ENCODE results near the gene PCBP3. TPM values are rescaled to one million over a fixed set of nuclear protein-coding genes. Genes with fewer than 3 reads are reported as not detected.

The PCBP3 gene
- polyA plus RNA-seq, 1 donor from 2014 or later: 1.7 TPM

DNA sequence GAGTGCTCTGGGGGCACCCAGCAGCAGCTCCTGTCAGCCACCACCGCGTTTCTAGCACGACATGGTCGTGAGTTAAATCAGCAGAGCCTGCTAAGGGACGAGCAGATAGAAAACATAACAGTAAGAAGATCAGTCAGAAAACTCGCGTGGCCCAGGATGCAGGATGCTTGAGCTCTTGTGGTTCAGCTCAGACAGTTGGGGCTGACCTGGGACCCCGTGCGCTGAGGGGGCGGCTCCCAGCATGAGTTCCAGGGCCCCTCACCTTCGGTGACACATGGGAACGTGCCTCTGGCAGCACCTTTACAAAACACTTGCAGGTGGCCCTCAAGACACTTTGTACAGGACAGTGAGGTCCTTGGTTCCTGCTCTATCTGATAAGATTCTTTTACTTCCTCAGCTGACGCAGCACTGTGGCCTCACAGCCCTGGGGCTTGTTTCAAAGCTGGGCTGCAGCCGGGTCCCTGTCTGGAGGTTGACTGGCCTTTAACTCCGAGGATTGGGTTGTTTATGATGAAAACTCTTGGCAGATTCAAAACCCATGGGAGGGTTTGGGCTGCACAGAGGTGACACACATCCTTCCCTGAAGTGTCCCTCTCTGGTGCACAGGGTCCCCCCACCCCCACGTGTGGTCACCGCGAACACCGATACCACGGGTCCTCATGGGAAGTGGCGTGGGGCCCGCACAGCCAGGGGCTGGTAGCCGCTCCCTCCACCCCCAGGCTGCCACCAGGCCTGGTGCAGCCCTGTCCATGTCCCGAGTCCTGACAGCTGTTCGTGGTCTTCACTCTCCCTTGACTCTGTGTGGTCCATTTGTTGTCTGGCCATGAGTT, 272.7 kb downstream of the PCBP3 start:
- H3K27ac ChIP-seq (ENCODE audit: low read length): no peak overlapping the region
- H3K9ac ChIP-seq (ENCODE audit: low read length): no peak overlapping the region
- TF ChIP-seq, protein P1, sequence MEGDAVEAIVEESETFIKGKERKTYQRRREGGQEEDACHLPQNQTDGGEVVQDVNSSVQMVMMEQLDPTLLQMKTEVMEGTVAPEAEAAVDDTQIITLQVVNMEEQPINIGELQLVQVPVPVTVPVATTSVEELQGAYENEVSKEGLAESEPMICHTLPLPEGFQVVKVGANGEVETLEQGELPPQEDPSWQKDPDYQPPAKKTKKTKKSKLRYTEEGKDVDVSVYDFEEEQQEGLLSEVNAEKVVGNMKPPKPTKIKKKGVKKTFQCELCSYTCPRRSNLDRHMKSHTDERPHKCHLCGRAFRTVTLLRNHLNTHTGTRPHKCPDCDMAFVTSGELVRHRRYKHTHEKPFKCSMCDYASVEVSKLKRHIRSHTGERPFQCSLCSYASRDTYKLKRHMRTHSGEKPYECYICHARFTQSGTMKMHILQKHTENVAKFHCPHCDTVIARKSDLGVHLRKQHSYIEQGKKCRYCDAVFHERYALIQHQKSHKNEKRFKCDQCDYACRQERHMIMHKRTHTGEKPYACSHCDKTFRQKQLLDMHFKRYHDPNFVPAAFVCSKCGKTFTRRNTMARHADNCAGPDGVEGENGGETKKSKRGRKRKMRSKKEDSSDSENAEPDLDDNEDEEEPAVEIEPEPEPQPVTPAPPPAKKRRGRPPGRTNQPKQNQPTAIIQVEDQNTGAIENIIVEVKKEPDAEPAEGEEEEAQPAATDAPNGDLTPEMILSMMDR (IDR thresholded peaks at IDR 0.05; ENCODE audit: poor library complexity, severe bottlenecking): no peak
- TF ChIP-seq, protein P2, sequence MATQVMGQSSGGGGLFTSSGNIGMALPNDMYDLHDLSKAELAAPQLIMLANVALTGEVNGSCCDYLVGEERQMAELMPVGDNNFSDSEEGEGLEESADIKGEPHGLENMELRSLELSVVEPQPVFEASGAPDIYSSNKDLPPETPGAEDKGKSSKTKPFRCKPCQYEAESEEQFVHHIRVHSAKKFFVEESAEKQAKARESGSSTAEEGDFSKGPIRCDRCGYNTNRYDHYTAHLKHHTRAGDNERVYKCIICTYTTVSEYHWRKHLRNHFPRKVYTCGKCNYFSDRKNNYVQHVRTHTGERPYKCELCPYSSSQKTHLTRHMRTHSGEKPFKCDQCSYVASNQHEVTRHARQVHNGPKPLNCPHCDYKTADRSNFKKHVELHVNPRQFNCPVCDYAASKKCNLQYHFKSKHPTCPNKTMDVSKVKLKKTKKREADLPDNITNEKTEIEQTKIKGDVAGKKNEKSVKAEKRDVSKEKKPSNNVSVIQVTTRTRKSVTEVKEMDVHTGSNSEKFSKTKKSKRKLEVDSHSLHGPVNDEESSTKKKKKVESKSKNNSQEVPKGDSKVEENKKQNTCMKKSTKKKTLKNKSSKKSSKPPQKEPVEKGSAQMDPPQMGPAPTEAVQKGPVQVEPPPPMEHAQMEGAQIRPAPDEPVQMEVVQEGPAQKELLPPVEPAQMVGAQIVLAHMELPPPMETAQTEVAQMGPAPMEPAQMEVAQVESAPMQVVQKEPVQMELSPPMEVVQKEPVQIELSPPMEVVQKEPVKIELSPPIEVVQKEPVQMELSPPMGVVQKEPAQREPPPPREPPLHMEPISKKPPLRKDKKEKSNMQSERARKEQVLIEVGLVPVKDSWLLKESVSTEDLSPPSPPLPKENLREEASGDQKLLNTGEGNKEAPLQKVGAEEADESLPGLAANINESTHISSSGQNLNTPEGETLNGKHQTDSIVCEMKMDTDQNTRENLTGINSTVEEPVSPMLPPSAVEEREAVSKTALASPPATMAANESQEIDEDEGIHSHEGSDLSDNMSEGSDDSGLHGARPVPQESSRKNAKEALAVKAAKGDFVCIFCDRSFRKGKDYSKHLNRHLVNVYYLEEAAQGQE (IDR thresholded peaks at IDR 0.05; ENCODE audit: borderline replicate concordance): no peak
- TF ChIP-seq EP300 (conservative IDR thresholded peaks at IDR 0.05; ENCODE audit: poor library complexity, severe bottlenecking) (no peak), TAF1 (IDR thresholded peaks at IDR 0.05; ENCODE audit: low read depth) (no peak), SMC3 (conservative IDR thresholded peaks at IDR 0.05; ENCODE audit: poor library complexity) (no peak), EZH2 (IDR thresholded peaks at IDR 0.05; ENCODE audit: borderline replicate concordance, insufficient read depth, low read length, poor library complexity, severe bottlenecking) (no peak)
- no peaks in the 10 kb centered on the region for H3K36me3 ChIP-seq (ENCODE audit: insufficient read depth, low read length)
- H3K9me3 ChIP-seq (ENCODE audit: low read length): no peaks in the 10 kb centered on the region
- H3K79me2 ChIP-seq (replicated peaks; ENCODE audit: insufficient read depth, low read length): no peaks in the 10 kb centered on the region
- no peaks in the 10 kb centered on the region for H4K20me1 ChIP-seq (ENCODE audit: insufficient read depth)
- H3F3A ChIP-seq (ENCODE audit: insufficient read depth, low read length, poor library complexity, severe bottlenecking): no peaks in the 10 kb centered on the region
- no peak overlapping the region for H3K4me2 ChIP-seq (ENCODE audit: low read length)
- H2AFZ ChIP-seq (ENCODE audit: low read depth, low read length): no peak overlapping the region
- H3K9me2 ChIP-seq (ENCODE audit: insufficient read depth, low read length): no peaks in the 10 kb centered on the region
- no peaks in the 10 kb centered on the region for H3K27me3 ChIP-seq (ENCODE audit: insufficient read depth, low read depth, low read length)
- no peak overlapping the region for H3K4me3 ChIP-seq (ENCODE audit: low read length)

DNA sequence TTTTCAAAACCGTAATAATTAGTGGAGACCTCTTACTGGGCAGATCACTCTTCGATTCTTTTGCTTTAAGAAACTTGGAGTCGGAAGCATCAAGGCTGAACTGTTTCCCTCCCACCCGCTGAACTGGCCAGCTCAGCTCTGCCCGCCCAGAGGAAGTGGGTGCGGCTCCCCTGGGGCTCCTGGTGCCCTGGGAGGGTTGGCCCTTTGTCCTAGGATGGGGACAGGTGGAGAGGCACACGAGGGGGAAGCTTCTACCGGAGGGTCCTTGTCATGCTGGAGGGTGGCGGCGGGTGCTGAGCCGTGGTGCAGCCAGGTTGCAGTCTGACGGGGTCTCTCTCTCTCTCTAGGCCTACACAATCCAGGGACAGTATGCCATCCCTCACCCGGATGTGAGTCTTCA, 273.7 kb downstream of the PCBP3 start:
- H3K27ac ChIP-seq (ENCODE audit: low read length): no peak overlapping the region
- H3K9me2 ChIP-seq (ENCODE audit: insufficient read depth, low read length): no peaks in the 10 kb centered on the region
- no peaks in the 10 kb centered on the region for H3K9me3 ChIP-seq (ENCODE audit: low read length)
- TF ChIP-seq EZH2 (IDR thresholded peaks at IDR 0.05; ENCODE audit: borderline replicate concordance, insufficient read depth, low read length, poor library complexity, severe bottlenecking) (no peak), EP300 (conservative IDR thresholded peaks at IDR 0.05; ENCODE audit: poor library complexity, severe bottlenecking) (no peak), TAF1 (IDR thresholded peaks at IDR 0.05; ENCODE audit: low read depth) (no peak), POLR2AphosphoS5 (IDR thresholded peaks at IDR 0.05) (no peak), RAD21 (conservative IDR thresholded peaks at IDR 0.05) (no peak), MXI1 (conservative IDR thresholded peaks at IDR 0.05; ENCODE audit: poor library complexity, severe bottlenecking) (no peak)
- TF ChIP-seq, protein P1 (IDR thresholded peaks at IDR 0.05; ENCODE audit: poor library complexity, severe bottlenecking): no peak
- TF ChIP-seq, protein P2 (IDR thresholded peaks at IDR 0.05; ENCODE audit: borderline replicate concordance): no peak
- no peaks in the 10 kb centered on the region for H3K36me3 ChIP-seq (ENCODE audit: insufficient read depth, low read length)
- no peak overlapping the region for H2AFZ ChIP-seq (ENCODE audit: low read depth, low read length)
- H3K4me3 ChIP-seq (ENCODE audit: low read length): no peak overlapping the region
- H3K9ac ChIP-seq (ENCODE audit: low read length): no peak overlapping the region
- no peaks in the 10 kb centered on the region for H3K27me3 ChIP-seq (ENCODE audit: insufficient read depth, low read depth, low read length)
- H4K20me1 ChIP-seq (ENCODE audit: insufficient read depth): no peaks in the 10 kb centered on the region
- no peak overlapping the region for H3K4me2 ChIP-seq (ENCODE audit: low read length)
- H3K79me2 ChIP-seq (replicated peaks; ENCODE audit: insufficient read depth, low read length): no peaks in the 10 kb centered on the region
- no peaks in the 10 kb centered on the region for H3F3A ChIP-seq (ENCODE audit: insufficient read depth, low read length, poor library complexity, severe bottlenecking)

Data from neural cell (in vitro differentiated cells).